ENCODE results near the gene SEC23A.

- TF ChIP-seq CTCF (IDR thresholded peaks at IDR 0.05; ENCODE audit: low read depth, low read length), result no peak
- TF ChIP-seq EZH2phosphoT487 (IDR thresholded peaks at IDR 0.05; ENCODE audit: low read depth), result no peak
Measured at GRCh38 chr14:39083127-39083526, 19.9 kb downstream of the SEC23A start.
